Activated CD4-positive, CD25-positive, alpha-beta regulatory T cell (primary cell): ENCODE data around the gene NKTR.

Experiments
- DNase-seq, 4 experiments: peaks; one replicate each; lab custom pipeline; 2025; lab: John Stamatoyannopoulos, UW

The NKTR gene

GRCh38 chr3:42694366-42694765, 93.9 kb downstream of the NKTR start:
- DNase-seq, result no peak

GRCh38 chr3:42696356-42697288, 96.1 kb downstream of the NKTR start:
- DNase-seq, result no peak

- DNase-seq, result no peak
These were observed 97.0 kb downstream of the NKTR start for GRCh38 chr3:42697289-42698051.
